WTC11 (cell line): Measurements from ENCODE around the gene PNMA6E. TPM values are rescaled to one million over a fixed set of nuclear protein-coding genes. Genes with fewer than 3 reads are reported as not detected.
"Not testable (repeated sequence)": the region's sequence is repeated elsewhere in the genome, so short reads cannot be mapped to it uniquely, and the experiment has no call there.

ENCODE experiments used
- ATAC-seq: fragments of 200-7000 bp; cut with Tn5 transposase; 2 replicates; pipeline ENCODE4 v1.10.0; 2021; ENCODE audit warnings: mild to moderate bottlenecking, moderate library complexity
- CTCF ChIA-PET: fragments of 300-600 bp; sonication (Branson Sonifier 250); formaldehyde crosslinking; loops from one replicate; lab custom pipeline; 2021; ENCODE audit warnings: antibody characterized with exemption; lab: Charles Lee
- POLR2A ChIA-PET: fragments of 350-600 bp; sonication (Branson Sonifier 250); formaldehyde crosslinking; loops from one replicate; lab custom pipeline; 2021; ENCODE audit warnings: antibody characterized with exemption; lab: Charles Lee
- DNase-seq: peaks from one replicate; pipeline ENCODE4 v3.0.0; 2021; ENCODE audit warnings: low spot score
- H3K27ac Mint-ChIP-seq: 2 replicates; pipeline ENCODE4 v1.8.0; 2021; ENCODE audit warnings: mixed read lengths
- H3K27me3 Mint-ChIP-seq: 2 replicates; pipeline ENCODE4 v1.8.0; 2021; ENCODE audit warnings: low read depth, mild to moderate bottlenecking, moderate library complexity, mixed read lengths
- H3K36me3 Mint-ChIP-seq: 2 replicates; pipeline ENCODE4 v1.8.0; 2021; ENCODE audit warnings: mixed read lengths
- H3K4me1 Mint-ChIP-seq: 2 replicates; pipeline ENCODE4 v1.8.0; 2022; ENCODE audit warnings: mixed read lengths
- H3K4me3 Mint-ChIP-seq: 2 replicates; pipeline ENCODE4 v1.8.0; 2021; ENCODE audit warnings: mild to moderate bottlenecking, moderate library complexity, mixed read lengths
- H3K9me3 Mint-ChIP-seq: 2 replicates; pipeline ENCODE4 v1.8.0; 2021; ENCODE audit warnings: mixed read lengths
- JUN ChIP-seq: sonication (generic); formaldehyde crosslinking; IDR thresholded peaks from 2 replicates; pipeline ENCODE4 v1.8.0; 2023; ENCODE audit warnings: mild to moderate bottlenecking, missing genetic modification reagents
- NFATC4 ChIP-seq: fragments of 250-450 bp; sonication (Bioruptor Pico); IDR thresholded peaks from 2 replicates; pipeline ENCODE4 v1.9.0; 2021; ENCODE audit warnings: mild to moderate bottlenecking
- NFE2L1 ChIP-seq: sonication (generic); formaldehyde crosslinking; IDR thresholded peaks from 2 replicates; pipeline ENCODE4 v1.8.1; 2023; ENCODE audit warnings: missing genetic modification reagents
- RELA ChIP-seq: sonication (generic); formaldehyde crosslinking; IDR thresholded peaks from 2 replicates; pipeline ENCODE4 v1.8.1; 2022; ENCODE audit warnings: missing genetic modification reagents, mild to moderate bottlenecking, borderline replicate concordance
- SP1 ChIP-seq: sonication (generic); formaldehyde crosslinking; conservative IDR thresholded peaks from 2 replicates; pipeline ENCODE4 v1.8.1; 2022; ENCODE audit warnings: missing genetic modification reagents
- TCF7 ChIP-seq: sonication (generic); formaldehyde crosslinking; IDR thresholded peaks from 2 replicates; pipeline ENCODE4 v1.8.0; 2022; ENCODE audit warnings: mild to moderate bottlenecking, low read depth, missing genetic modification reagents, moderate library complexity
- TEAD1 ChIP-seq: sonication (generic); formaldehyde crosslinking; IDR thresholded peaks from 2 replicates; pipeline ENCODE4 v1.8.0; 2022; ENCODE audit warnings: mild to moderate bottlenecking, missing genetic modification reagents
- ZNF121 ChIP-seq: sonication (generic); formaldehyde crosslinking; IDR thresholded peaks from 2 replicates; pipeline ENCODE4 v1.8.0; 2023; ENCODE audit warnings: missing genetic modification reagents
- ZNF396 ChIP-seq: fragments of 250-450 bp; sonication (Bioruptor Pico); IDR thresholded peaks from 2 replicates; pipeline ENCODE4 v1.8.0; 2021; ENCODE audit warnings: mild to moderate bottlenecking, moderate library complexity, borderline replicate concordance
- ZNF416 ChIP-seq: fragments of 250-450 bp; sonication (Bioruptor Pico); IDR thresholded peaks from 2 replicates; pipeline ENCODE4 v1.9.0; 2021; ENCODE audit warnings: mild to moderate bottlenecking, inconsistent platforms
- ZNF423 ChIP-seq: fragments of 250-450 bp; sonication (Bioruptor Pico); IDR thresholded peaks from 2 replicates; pipeline ENCODE4 v2.1.2; 2022; ENCODE audit warnings: mild to moderate bottlenecking, moderate library complexity
- total RNA-seq: library from RNA; stranded (reverse); gene quantifications from 3 replicates; pipeline ENCODE4 v1.2.3, GENCODE V29; 2021
- TF ChIP-seq, protein P1 (sequence below): sonication (generic); formaldehyde crosslinking; IDR thresholded peaks from 2 replicates; pipeline ENCODE4 v1.8.0; 2023; ENCODE audit warnings: missing genetic modification reagents, mild to moderate bottlenecking, borderline replicate concordance
- TF ChIP-seq, protein P2 (sequence below): sonication (generic); formaldehyde crosslinking; IDR thresholded peaks from 2 replicates; pipeline ENCODE4 v1.8.1; 2023; ENCODE audit warnings: mild to moderate bottlenecking, missing genetic modification reagents, moderate library complexity
- TF ChIP-seq, protein P3 (sequence below): fragments of 200-600 bp; IDR thresholded peaks from 2 replicates; pipeline ENCODE4 v1.8.0; 2022; ENCODE audit warnings: antibody characterized with exemption
- TF ChIP-seq, protein P4 (sequence below): sonication (generic); formaldehyde crosslinking; IDR thresholded peaks from 2 replicates; pipeline ENCODE4 v1.8.1; 2023; ENCODE audit warnings: mild to moderate bottlenecking, moderate library complexity, missing genetic modification reagents
- TF ChIP-seq, protein P5 (sequence below): sonication (generic); formaldehyde crosslinking; IDR thresholded peaks from 2 replicates; pipeline ENCODE4 v1.8.1; 2022; ENCODE audit warnings: missing genetic modification reagents, borderline replicate concordance

PNMA6E gene
- total RNA-seq, 1 experiment from 2014 or later: not detected

DNA sequence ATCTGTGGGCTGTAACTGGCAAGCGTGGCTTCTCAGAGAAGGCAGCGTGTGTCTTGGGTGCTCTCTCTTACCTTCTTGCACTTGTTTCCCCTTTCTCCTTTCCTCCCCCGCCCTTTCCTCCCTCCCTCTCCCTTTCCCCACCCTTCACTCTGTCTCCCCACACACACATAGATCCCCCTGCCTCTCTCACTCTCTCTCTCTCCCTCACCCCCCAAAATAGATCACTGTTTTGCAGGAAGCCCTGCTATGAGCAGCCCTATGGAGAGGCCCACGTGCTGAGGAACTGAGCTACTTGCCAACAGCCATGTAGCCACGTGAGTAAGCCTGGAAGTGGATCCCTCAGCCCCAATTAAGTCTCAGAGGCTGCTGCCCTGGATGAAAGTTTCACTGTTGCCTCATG is 4.3 kb upstream of the PNMA6E start:
- DNase-seq: no peak
- ATAC-seq: no peak
- no peak overlapping the region for H3K4me3 Mint-ChIP-seq
- no peak overlapping the region for H3K27ac Mint-ChIP-seq
- peaks cover 5% of the 10 kb centered on the region; the same call in 1 of the 2 replicates for H3K9me3 Mint-ChIP-seq
- TF ChIP-seq RELA (no peak), TCF7 (CRISPR knock-in tag) (no peak), ZNF416 (CRISPR knock-in tag) (no peak), ZNF423 (CRISPR knock-in tag) (no peak), NFATC4 (no peak), ZNF396 (CRISPR knock-in tag) (no peak), TEAD1 (CRISPR knock-in tag) (no peak), NFE2L1 (CRISPR knock-in tag) (no peak), ZNF121 (CRISPR knock-in tag) (no peak), JUN (CRISPR knock-in tag) (no peak)
- TF ChIP-seq, protein P1, sequence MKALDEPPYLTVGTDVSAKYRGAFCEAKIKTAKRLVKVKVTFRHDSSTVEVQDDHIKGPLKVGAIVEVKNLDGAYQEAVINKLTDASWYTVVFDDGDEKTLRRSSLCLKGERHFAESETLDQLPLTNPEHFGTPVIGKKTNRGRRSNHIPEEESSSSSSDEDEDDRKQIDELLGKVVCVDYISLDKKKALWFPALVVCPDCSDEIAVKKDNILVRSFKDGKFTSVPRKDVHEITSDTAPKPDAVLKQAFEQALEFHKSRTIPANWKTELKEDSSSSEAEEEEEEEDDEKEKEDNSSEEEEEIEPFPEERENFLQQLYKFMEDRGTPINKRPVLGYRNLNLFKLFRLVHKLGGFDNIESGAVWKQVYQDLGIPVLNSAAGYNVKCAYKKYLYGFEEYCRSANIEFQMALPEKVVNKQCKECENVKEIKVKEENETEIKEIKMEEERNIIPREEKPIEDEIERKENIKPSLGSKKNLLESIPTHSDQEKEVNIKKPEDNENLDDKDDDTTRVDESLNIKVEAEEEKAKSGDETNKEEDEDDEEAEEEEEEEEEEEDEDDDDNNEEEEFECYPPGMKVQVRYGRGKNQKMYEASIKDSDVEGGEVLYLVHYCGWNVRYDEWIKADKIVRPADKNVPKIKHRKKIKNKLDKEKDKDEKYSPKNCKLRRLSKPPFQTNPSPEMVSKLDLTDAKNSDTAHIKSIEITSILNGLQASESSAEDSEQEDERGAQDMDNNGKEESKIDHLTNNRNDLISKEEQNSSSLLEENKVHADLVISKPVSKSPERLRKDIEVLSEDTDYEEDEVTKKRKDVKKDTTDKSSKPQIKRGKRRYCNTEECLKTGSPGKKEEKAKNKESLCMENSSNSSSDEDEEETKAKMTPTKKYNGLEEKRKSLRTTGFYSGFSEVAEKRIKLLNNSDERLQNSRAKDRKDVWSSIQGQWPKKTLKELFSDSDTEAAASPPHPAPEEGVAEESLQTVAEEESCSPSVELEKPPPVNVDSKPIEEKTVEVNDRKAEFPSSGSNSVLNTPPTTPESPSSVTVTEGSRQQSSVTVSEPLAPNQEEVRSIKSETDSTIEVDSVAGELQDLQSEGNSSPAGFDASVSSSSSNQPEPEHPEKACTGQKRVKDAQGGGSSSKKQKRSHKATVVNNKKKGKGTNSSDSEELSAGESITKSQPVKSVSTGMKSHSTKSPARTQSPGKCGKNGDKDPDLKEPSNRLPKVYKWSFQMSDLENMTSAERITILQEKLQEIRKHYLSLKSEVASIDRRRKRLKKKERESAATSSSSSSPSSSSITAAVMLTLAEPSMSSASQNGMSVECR: no peak
- TF ChIP-seq, protein P2, sequence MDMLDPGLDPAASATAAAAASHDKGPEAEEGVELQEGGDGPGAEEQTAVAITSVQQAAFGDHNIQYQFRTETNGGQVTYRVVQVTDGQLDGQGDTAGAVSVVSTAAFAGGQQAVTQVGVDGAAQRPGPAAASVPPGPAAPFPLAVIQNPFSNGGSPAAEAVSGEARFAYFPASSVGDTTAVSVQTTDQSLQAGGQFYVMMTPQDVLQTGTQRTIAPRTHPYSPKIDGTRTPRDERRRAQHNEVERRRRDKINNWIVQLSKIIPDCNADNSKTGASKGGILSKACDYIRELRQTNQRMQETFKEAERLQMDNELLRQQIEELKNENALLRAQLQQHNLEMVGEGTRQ (CRISPR knock-in tag): no peak
- H3K4me1 Mint-ChIP-seq: no peaks in the 10 kb centered on the region
- no peaks in the 10 kb centered on the region for H3K36me3 Mint-ChIP-seq
- CTCF ChIA-PET: interaction anchor here (1.9 kb wide), 1 partner anchor 134 kb away, joined by 5 read pairs; no protein-coding TSS in a partner anchor
- POLR2A ChIA-PET: no interaction called here
- peaks cover 5% of the 10 kb centered on the region for H3K27me3 Mint-ChIP-seq

DNA sequence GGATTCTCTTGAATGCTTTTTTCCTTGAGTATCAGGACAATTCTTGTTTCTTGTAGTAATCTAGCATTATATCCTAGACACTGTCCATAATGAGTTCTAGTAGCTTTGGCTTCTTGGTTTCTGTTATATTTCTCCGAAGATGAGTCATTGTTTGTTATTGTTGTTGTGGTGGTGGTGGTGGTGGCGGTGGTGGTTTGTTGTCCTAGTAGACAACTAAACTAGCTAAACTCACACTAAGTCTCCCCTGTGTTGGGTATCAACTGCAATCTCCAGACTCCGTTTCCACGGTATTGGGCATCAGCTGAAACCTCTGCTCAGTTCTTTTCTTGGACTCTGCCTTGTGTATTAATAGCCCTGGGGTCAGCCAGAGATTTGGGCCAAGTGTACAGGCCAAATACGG is 3.2 kb upstream of the PNMA6E start:
- H3K9me3 Mint-ChIP-seq, POLR2A ChIA-PET, CTCF ChIA-PET, H3K4me3 Mint-ChIP-seq, H3K27me3 Mint-ChIP-seq, H3K27ac Mint-ChIP-seq, DNase-seq, H3K36me3 Mint-ChIP-seq, ATAC-seq, H3K4me1 Mint-ChIP-seq: not testable (repeated sequence)

GRCh38 chrX:153400146-153401132 is 711 bp downstream of the PNMA6E start:
- CTCF ChIA-PET: no interaction called here
- peaks cover 5% of the 10 kb centered on the region; the same call in 1 of the 2 replicates for H3K27me3 Mint-ChIP-seq
- TF ChIP-seq, protein P3, sequence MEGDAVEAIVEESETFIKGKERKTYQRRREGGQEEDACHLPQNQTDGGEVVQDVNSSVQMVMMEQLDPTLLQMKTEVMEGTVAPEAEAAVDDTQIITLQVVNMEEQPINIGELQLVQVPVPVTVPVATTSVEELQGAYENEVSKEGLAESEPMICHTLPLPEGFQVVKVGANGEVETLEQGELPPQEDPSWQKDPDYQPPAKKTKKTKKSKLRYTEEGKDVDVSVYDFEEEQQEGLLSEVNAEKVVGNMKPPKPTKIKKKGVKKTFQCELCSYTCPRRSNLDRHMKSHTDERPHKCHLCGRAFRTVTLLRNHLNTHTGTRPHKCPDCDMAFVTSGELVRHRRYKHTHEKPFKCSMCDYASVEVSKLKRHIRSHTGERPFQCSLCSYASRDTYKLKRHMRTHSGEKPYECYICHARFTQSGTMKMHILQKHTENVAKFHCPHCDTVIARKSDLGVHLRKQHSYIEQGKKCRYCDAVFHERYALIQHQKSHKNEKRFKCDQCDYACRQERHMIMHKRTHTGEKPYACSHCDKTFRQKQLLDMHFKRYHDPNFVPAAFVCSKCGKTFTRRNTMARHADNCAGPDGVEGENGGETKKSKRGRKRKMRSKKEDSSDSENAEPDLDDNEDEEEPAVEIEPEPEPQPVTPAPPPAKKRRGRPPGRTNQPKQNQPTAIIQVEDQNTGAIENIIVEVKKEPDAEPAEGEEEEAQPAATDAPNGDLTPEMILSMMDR: peak; percentile 87
- TF ChIP-seq, protein P4, sequence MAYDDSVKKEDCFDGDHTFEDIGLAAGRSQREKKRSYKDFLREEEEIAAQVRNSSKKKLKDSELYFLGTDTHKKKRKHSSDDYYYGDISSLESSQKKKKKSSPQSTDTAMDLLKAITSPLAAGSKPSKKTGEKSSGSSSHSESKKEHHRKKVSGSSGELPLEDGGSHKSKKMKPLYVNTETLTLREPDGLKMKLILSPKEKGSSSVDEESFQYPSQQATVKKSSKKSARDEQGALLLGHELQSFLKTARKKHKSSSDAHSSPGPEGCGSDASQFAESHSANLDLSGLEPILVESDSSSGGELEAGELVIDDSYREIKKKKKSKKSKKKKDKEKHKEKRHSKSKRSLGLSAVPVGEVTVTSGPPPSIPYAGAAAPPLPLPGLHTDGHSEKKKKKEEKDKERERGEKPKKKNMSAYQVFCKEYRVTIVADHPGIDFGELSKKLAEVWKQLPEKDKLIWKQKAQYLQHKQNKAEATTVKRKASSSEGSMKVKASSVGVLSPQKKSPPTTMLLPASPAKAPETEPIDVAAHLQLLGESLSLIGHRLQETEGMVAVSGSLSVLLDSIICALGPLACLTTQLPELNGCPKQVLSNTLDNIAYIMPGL (CRISPR knock-in tag): peak; percentile 59; the same call in 1 of the 2 replicates
- TF ChIP-seq ZNF423 (CRISPR knock-in tag) (no peak), SP1 (CRISPR knock-in tag) (0 out of 2 replicates have a peak, but pooled peaks have one; percentile 17)
- TF ChIP-seq, protein P5, sequence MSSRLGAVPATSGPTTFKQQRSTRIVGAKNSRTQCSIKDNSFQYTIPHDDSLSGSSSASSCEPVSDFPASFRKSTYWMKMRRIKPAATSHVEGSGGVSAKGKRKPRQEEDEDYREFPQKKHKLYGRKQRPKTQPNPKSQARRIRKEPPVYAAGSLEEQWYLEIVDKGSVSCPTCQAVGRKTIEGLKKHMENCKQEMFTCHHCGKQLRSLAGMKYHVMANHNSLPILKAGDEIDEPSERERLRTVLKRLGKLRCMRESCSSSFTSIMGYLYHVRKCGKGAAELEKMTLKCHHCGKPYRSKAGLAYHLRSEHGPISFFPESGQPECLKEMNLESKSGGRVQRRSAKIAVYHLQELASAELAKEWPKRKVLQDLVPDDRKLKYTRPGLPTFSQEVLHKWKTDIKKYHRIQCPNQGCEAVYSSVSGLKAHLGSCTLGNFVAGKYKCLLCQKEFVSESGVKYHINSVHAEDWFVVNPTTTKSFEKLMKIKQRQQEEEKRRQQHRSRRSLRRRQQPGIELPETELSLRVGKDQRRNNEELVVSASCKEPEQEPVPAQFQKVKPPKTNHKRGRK: no peak
- H3K27ac Mint-ChIP-seq: no peak overlapping the region
- no peak overlapping the region for H3K4me3 Mint-ChIP-seq
- ATAC-seq (peak; percentile 84), DNase-seq (peak; percentile 73)
- peaks cover 5% of the 10 kb centered on the region; the same call in 1 of the 2 replicates for H3K9me3 Mint-ChIP-seq
- H3K36me3 Mint-ChIP-seq: no peaks in the 10 kb centered on the region
- POLR2A ChIA-PET: interaction anchor here (0.7 kb wide), 1 partner anchor 60 kb away, joined by 7 read pairs; no protein-coding TSS in a partner anchor
- no peaks in the 10 kb centered on the region for H3K4me1 Mint-ChIP-seq
